G401.6 (cell line): ENCODE results near the gene PCBP2.

Experiments
- FAIRE-seq: peaks from 2 replicates; lab custom pipeline; 2012; peaks lifted over from hg19 to GRCh38; lab: Jason Lieb, UNC

The PCBP2 gene

DNA sequence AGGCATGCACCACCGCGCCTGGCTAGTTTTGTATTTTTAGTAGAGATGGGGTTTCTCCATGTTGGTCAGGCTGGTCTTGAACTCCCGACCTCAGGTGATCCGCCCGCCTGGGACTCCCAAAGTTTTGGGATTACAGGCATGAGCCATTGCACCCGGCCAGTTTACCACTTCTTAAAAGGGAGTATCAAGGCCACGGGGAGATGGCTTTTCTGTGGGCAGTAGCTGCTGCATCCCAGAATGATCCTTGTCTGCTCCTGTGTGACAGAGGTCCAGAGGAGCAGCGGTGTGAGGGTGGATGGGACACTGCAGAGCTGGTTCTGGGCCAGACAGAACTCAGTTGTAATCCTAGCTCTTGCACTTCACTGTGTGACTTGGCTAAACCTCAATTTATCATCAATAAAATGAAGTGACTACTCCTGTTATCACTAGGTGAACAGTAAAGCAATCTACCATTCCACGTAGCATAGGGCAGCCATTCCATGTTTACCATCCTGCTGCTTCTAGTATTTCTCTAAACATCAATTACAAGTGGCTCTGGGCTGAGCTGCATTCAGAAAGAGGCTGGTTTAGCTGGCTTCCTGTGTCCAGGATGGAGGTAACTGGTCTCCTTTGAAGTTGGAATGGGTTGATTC is 58.4 kb downstream of the PCBP2 start:
- FAIRE-seq, result no peak

DNA sequence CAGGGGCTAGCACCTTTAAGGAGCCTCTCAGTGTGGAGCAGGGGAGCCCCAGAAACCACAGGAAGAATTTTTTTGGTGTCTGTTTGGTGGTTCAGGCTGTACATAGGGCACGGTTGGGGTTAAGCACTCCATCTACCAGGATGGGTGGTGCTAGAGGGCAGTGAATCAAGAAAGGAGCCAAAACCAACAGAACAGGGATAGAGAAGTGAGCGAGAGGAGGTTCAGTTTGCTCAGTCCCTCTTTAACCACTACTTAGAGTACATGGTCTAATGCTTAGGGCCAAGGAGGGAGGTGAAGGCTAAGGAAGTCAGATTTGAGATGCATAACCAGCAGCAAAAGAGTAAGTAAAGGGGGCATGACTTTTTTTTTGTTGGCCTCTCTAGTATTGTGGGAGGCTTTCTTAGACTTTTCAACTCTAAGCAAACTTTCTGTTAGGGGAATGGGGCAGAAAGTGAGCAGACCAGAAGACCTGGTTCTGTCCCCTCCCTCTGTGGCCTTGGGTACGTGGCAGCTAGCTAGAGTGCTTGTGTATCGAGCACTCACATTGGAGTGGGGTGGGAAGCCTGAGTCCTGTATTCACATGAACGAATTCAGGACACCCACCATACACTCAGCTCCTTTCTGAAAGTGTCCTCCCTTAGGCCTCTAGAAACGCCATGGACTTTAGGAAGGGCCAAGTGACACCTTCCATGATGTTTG is 62.0 kb downstream of the PCBP2 start:
- no peak for FAIRE-seq

DNA sequence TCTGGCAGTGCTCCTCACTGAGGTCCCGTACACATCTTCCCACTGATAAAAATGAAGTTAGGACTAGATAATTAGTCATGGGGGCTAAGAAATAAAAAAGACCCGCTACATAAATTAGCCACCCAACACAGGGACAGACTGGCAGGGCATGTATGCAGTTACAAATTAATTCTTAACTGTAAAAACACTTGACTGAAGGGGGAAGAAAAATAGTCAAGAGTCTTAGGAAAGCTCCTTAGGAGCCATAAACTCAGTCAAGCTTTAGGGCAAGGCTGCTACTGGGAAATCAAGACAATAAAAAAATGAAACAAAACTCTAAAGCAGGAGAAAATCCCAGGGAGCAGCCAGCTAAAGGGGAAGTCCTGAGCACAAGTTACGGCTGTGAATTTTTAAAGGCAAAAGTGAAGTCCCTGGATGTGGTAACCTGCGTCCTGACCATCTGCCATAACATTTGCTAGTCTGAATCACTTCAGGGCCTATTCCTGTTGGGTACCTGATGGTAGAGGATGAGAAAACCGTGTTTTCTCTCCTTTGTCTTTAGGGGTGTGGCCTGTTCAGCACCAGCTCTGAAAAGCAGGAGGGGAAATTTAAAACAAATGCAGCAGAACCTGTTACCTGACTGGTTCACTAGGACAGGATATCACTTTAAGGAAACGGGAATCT is 62.9 kb downstream of the PCBP2 start:
- no peak for FAIRE-seq

DNA sequence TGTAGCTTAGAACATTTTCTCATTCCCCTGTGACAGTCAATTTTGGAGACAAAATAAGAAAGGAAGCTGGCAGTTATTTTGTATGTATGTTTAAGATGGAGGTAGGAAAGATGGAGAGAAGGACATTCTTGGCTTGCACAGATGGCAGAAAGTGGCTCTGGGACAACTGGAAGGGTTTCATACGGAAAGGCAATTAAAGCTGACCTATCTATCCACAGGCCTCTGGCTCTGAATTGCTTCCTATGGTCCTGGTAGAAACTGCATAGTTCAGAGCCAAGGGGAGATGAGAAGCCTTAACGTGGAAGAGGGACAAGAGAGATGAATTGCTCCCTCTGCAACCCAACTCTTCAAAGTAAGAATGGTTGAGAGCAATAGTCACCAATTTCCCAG is 63.4 kb downstream of the PCBP2 start:
- no peak for FAIRE-seq

DNA sequence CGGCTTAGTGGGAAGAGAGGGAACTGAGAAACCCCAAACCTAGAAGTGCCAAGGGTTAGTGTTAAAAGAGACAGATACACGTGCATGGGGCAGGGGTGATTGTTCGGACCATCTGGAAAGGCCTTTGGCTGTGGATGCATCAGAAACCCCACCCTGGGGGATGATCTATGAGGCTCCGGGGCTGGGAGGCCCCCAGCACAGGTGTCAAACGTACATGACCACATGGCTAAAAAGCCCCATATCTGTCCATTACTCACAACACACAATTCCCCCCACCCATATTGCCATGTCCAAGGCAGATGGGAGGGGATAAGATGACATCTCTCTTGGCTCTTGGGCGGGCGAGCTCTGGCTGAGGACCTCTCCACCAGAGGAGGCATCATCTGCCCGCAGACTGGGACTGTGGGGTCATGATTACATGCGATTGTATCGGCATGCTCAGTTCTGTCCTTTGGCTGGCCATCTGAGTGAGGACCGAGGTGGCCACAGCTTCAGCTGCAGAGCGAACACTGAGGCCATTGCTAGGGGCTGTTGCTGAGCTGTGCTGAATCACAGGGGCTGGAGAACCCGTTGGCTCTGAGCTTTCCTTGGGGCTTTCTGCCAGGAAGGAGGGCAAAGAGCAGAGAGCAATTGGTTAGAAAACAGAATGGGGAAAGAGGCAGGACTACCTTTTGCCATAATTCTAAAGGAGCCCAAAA is 65.0 kb downstream of the PCBP2 start:
- FAIRE-seq, result no peak

DNA sequence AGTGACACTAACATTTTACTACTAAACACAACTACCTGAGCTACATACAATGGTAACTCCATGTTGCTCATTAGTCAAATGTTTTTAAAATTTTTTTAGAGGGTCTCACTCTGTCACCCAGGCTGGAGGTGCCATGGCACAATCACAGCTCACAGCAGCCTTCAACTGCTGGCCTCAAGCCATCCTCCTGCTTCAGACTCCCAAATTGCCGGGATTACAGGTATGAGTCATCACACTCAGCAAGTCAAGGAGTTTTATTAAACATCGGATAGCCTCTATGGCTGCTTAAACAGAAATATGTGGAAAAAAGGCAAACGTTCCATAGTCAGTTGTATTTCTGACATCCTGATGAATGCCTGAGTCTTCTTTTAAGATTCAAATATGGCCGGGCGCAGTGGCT is 66.5 kb downstream of the PCBP2 start:
- no peak for FAIRE-seq

DNA sequence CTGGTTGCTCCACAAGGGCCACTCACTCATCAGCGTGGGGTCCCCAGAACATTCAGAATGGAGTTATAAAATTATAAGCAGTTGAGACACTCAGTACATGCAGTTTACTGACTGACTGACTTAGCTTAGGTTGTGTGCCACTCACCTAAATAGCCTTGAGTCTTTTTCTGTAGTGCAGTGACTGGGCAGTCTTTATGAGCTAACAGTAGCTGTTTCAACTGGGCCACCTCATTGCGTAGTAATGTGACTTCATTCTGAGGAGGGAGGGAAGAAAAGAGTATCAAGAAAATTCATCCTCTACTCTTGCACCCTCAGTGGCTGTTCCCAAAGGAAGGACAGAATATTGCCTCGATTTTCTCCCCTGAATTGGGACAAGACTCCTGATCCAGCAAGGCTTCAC is 71.2 kb downstream of the PCBP2 start:
- no peak for FAIRE-seq

DNA sequence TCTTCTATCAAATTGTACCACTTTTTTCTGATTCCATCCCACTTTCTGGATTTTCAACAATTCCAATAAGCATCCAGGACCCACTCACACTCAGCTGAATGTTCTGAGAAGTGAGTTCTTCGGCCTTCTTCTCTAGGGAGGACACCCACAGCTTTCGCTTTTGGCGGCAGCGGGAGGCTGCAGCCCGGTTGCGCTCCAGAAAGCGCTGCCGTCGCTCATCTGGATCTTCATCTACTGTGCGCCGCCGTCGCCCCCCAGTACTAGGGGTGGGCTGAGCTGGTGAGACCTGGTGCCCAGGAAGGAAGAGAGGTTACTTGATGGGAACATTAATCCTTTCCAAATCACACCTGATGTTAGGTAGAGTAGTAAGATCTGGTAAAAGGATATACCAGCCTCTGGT is 72.6 kb downstream of the PCBP2 start:
- no peak for FAIRE-seq

DNA sequence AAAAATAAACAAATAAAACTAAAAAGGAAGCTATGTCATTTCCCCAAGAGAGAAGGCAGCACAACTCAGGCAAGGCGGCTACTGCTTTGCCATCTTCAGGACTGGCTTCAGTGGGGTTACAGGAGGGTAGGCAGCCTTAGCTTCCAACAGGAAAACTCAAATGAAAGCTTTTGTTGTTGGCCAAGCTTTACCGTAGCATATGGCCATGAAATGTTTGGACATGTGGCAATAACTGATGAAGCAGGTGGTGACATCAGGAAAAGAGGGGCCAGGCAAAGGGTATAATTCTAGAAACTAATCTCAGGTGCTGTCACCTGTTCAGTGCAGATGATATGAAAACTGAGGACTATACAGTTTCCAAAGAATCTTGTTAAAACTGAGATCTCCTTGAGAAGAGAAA is 78.2 kb downstream of the PCBP2 start:
- FAIRE-seq, result no peak
